HG03103 (cell line): ENCODE measurements around the gene EXOC6B.

Experiments used
- ATAC-seq: cut with Tn5 transposase; IDR thresholded peaks from one replicate; pipeline ENCODE4 v1.9.1; 2021; ENCODE audit warnings: low read depth; ENCODE audit not compliant: unreplicated experiment

The EXOC6B gene

GRCh38 chr2:72255540-72255939, 570.3 kb downstream of the EXOC6B start:
- no peak for ATAC-seq

- no peak for ATAC-seq
Measured at GRCh38 chr2:72254831-72255451, 570.9 kb downstream of the EXOC6B start.

GRCh38 chr2:72238311-72238710, 587.5 kb downstream of the EXOC6B start:
- ATAC-seq, result no peak

GRCh38 chr2:72237549-72237948, 588.3 kb downstream of the EXOC6B start:
- no peak for ATAC-seq

GRCh38 chr2:72236445-72237067, 589.3 kb downstream of the EXOC6B start:
- no peak for ATAC-seq

GRCh38 chr2:72235497-72236415, 590.1 kb downstream of the EXOC6B start:
- no peak for ATAC-seq

- no peak for ATAC-seq
Measured at GRCh38 chr2:72233211-72233610, 592.6 kb downstream of the EXOC6B start.

- ATAC-seq, result no peak
Measured at GRCh38 chr2:72222829-72223564, 602.8 kb downstream of the EXOC6B start.

GRCh38 chr2:72220170-72220569, 605.7 kb downstream of the EXOC6B start:
- no peak for ATAC-seq

- ATAC-seq, result no peak
Measured at GRCh38 chr2:72214429-72215143, 611.2 kb downstream of the EXOC6B start.

- no peak for ATAC-seq
Measured at GRCh38 chr2:72212486-72212855, 613.4 kb downstream of the EXOC6B start.

- ATAC-seq, result no peak
Measured at GRCh38 chr2:72211777-72212485, 613.9 kb downstream of the EXOC6B start.

- ATAC-seq, result no peak
Measured at GRCh38 chr2:72211350-72211749, 614.5 kb downstream of the EXOC6B start.

- ATAC-seq, result no peak
Measured at GRCh38 chr2:72210470-72210869, 615.4 kb downstream of the EXOC6B start.

- no peak for ATAC-seq
Measured at GRCh38 chr2:72208225-72208624, 617.6 kb downstream of the EXOC6B start.

GRCh38 chr2:72207334-72207733, 618.5 kb downstream of the EXOC6B start:
- no peak for ATAC-seq

- no peak for ATAC-seq
Measured at GRCh38 chr2:72205504-72205881, 620.3 kb downstream of the EXOC6B start.

- no peak for ATAC-seq
Measured at GRCh38 chr2:72204786-72205503, 620.9 kb downstream of the EXOC6B start.

GRCh38 chr2:72204156-72204785, 621.6 kb downstream of the EXOC6B start:
- ATAC-seq, result no peak
